Spleen (tissue), 11 donors: ENCODE results near the gene FLAD1. TPM values are rescaled to one million over a fixed set of nuclear protein-coding genes. Genes with fewer than 3 reads are reported as not detected.
A peak's percentile ranks its signal among the peaks of the same experiment; 100 is the strongest.

Experiments used
- DNase-seq: peaks from one replicate; pipeline ENCODE4 v3.0.0-alpha.2; 2020
- H3K27ac ChIP-seq, 8 donors: fragments of 200-600 bp; sonication (generic) in 7 of 8; 1 replicate in 4 of 8; 2 replicates in 4 of 8; pipeline versions ENCODE4 v1.5.0 to v1.8.0; 2016 to 2021; ENCODE audit warnings: inconsistent platforms in 4 of 8, mild to moderate bottlenecking in 4 of 8, moderate library complexity in 1 of 8
- H3K27me3 ChIP-seq, 7 donors: fragments of 200-600 bp; sonication (generic) in 6 of 7; replicated peaks in 1 of 7; 1 replicate in 4 of 7; 2 replicates in 3 of 7; pipeline versions ENCODE4 v1.5.0 to v1.8.0; 2016 to 2021; ENCODE audit warnings: inconsistent platforms in 3 of 7, mild to moderate bottlenecking in 1 of 7
- H3K36me3 ChIP-seq, 6 donors: fragments of 200-600 bp; sonication (generic) in 5 of 6; 1 replicate in 4 of 6; 2 replicates in 2 of 6; pipeline versions ENCODE4 v1.5.0 to v1.8.0; 2016 to 2021; ENCODE audit warnings: inconsistent platforms in 2 of 6
- H3K4me1 ChIP-seq, 6 donors: fragments of 200-600 bp; sonication (generic) in 5 of 6; 1 replicate in 3 of 6; 2 replicates in 3 of 6; pipeline versions ENCODE4 v1.5.0 to v1.8.0; 2016 to 2021; ENCODE audit warnings: inconsistent platforms in 3 of 6
- H3K4me3 ChIP-seq, 8 donors: fragments of 200-600 bp; sonication (generic) in 7 of 8; 1 replicate in 4 of 8; 2 replicates in 4 of 8; pipeline versions ENCODE4 v1.5.0 to v1.8.0; 2016 to 2021; ENCODE audit warnings: inconsistent platforms in 4 of 8, mild to moderate bottlenecking in 4 of 8, moderate library complexity in 2 of 8
- H3K9me3 ChIP-seq, 8 donors: fragments of 200-600 bp; sonication (generic) in 7 of 8; 1 replicate in 4 of 8; 2 replicates in 4 of 8; pipeline versions ENCODE4 v1.5.0 to v1.8.0; 2016 to 2021; ENCODE audit warnings: inconsistent platforms in 4 of 8
- POLR2A ChIP-seq, 3 donors: fragments of 450-650 bp; IDR thresholded peaks; one replicate each; pipeline ENCODE4 v1.5.1; 2017; ENCODE audit warnings: antibody characterized with exemption in 3 of 3, mild to moderate bottlenecking in 1 of 3
- POLR2AphosphoS5 ChIP-seq, 3 donors: sonication (generic); formaldehyde crosslinking; IDR thresholded peaks; one replicate each; pipeline ENCODE4 v1.5.1; 2017; ENCODE audit warnings: antibody characterized with exemption in 3 of 3
- WGBS, 5 donors: extraction: QIAGEN DNeasy Blood & Tissue Kit in 3 of 5; methylation state at CpG; one replicate each; pipeline versions ENCODE4 v1.1.5 to v1.1.7; 2013 to 2018; 5-methylcytosine and 5-hydroxymethylcytosine counted together
- intact Hi-C: fragments of 100-400 bp; cut with DNase I; formaldehyde crosslinking; loops from one replicate; pipeline ENCODE4 v1.15.0; 2023; ENCODE audit warnings: low total_unique reads
- polyA plus RNA-seq, 3 donors: library from polyadenylated mRNA; stranded (reverse); fragments of 200-250 nt; gene quantifications; one replicate each; pipeline ENCODE4 v1.2.1, GENCODE V29; 2013
- total RNA-seq, 7 donors: library from RNA; depleted of rRNA in 3 of 7; stranded (reverse); fragments of >200 nt in 3 of 7; fragmentation: NEBNext Ultra II Directional in 4 of 7; extraction: Animal tissue kit (Norgen Biotek cat#: 25700) in 4 of 7; gene quantifications; one replicate each; pipeline versions ENCODE4 v1.1.0 to v1.2.1, GENCODE V29; 2016 to 2021
- TF ChIP-seq, protein P1 (sequence below), 11 experiments: fragments of 200-600 bp in 7 of 11; fragments of 450-650 bp in 4 of 11; sonication (generic) in 4 of 11; IDR thresholded peaks in 8 of 11; conservative IDR thresholded peaks in 3 of 11; 1 replicate in 7 of 11; 2 replicates in 4 of 11; pipeline versions ENCODE4 v1.4.0 to v1.8.0; 2016 to 2021; ENCODE audit warnings: antibody characterized with exemption in 11 of 11, inconsistent platforms in 4 of 11, mild to moderate bottlenecking in 1 of 11
- donor health status: healthy with polysubstance abuse.
- donor health status: DM: no; HTN: no; CAD: no; lungs with moderate emphysema.
- donor health status: DM: no; HTN: no; CAD: no.
- donor health status: Bipolar disorder and iron deficiency.
- donor health status: healthy.
- donor health status: DM: no; HTN: no; CAD: no.
- donor health status: DM: yes; HTN: yes; CAD: no.

FLAD1 gene
- total and polyA plus RNA-seq, 10 donors = 27.1 to 43.4 (median 31.6) TPM

GRCh38 chr1:155018617-155019348 lies 35.6 kb downstream of the FLAD1 start:
- H3K27me3 ChIP-seq = no peaks in the 10 kb centered on the region
- TF ChIP-seq POLR2AphosphoS5 (IDR thresholded peaks at IDR 0.05) = no peak
- TF ChIP-seq POLR2A (IDR thresholded peaks at IDR 0.05) = no peak
- TF ChIP-seq, protein P1, sequence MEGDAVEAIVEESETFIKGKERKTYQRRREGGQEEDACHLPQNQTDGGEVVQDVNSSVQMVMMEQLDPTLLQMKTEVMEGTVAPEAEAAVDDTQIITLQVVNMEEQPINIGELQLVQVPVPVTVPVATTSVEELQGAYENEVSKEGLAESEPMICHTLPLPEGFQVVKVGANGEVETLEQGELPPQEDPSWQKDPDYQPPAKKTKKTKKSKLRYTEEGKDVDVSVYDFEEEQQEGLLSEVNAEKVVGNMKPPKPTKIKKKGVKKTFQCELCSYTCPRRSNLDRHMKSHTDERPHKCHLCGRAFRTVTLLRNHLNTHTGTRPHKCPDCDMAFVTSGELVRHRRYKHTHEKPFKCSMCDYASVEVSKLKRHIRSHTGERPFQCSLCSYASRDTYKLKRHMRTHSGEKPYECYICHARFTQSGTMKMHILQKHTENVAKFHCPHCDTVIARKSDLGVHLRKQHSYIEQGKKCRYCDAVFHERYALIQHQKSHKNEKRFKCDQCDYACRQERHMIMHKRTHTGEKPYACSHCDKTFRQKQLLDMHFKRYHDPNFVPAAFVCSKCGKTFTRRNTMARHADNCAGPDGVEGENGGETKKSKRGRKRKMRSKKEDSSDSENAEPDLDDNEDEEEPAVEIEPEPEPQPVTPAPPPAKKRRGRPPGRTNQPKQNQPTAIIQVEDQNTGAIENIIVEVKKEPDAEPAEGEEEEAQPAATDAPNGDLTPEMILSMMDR (IDR thresholded peaks at IDR 0.05 in 8 of 11, conservative IDR thresholded peaks at IDR 0.05 in 3 of 11) = no peak
- intact Hi-C loops = no loop called here
- peaks cover 0 to 32% (median 19%) of the 10 kb centered on the region in 6 donors for H3K36me3 ChIP-seq
- DNase-seq = no peak
- peak overlapping the region in 3 of 8 donors; percentile 88 to 99 (median 95) for H3K27ac ChIP-seq
- no peak overlapping the region for H3K4me3 ChIP-seq
- H3K9me3 ChIP-seq = no peaks in the 10 kb centered on the region
- peaks cover 25 to 69% (median 58%) of the 10 kb centered on the region in 6 donors for H3K4me1 ChIP-seq
- 78 to 86% (median 84%) methylated on average over 8 of the region's 8 CpGs for WGBS, 5 donors

- no peak overlapping the region for H3K4me3 ChIP-seq
- H3K27ac ChIP-seq = peak overlapping the region in 2 of 8 donors; percentile 11 to 99
- intact Hi-C loops = no loop called here
- no peak for DNase-seq
- H3K36me3 ChIP-seq = peaks cover 0 to 24% (median 14%) of the 10 kb centered on the region in 6 donors
- TF ChIP-seq, protein P1 (IDR thresholded peaks at IDR 0.05 in 8 of 11, conservative IDR thresholded peaks at IDR 0.05 in 3 of 11) = no peak
- TF ChIP-seq POLR2AphosphoS5 (IDR thresholded peaks at IDR 0.05) (no peak), POLR2A (IDR thresholded peaks at IDR 0.05) (no peak)
- 76 to 83% (median 77%) methylated on average over 11 of the region's 11 CpGs for WGBS, 5 donors
- H3K27me3 ChIP-seq = no peaks in the 10 kb centered on the region
- H3K9me3 ChIP-seq = no peaks in the 10 kb centered on the region
- H3K4me1 ChIP-seq = peaks cover 22 to 61% (median 50%) of the 10 kb centered on the region in 6 donors
Measured at GRCh38 chr1:155019377-155020245, 36.5 kb downstream of the FLAD1 start.

GRCh38 chr1:155022136-155022926 lies 39.2 kb downstream of the FLAD1 start:
- 77 to 90% (median 86%) methylated on average over 8 of the region's 8 CpGs for WGBS, 5 donors

More at GRCh38 chr1:155022136-155022926, 39.2 kb downstream of the FLAD1 start:
- Histone ChIP-seq H3K9me3 (no peaks in the 10 kb centered on the region), H3K36me3 (no peaks in the 10 kb centered on the region), H3K27ac (no peak overlapping the region), H3K4me1 (peaks cover 9 to 33% (median 22%) of the 10 kb centered on the region in 6 donors), H3K27me3 (no peaks in the 10 kb centered on the region), H3K4me3 (no peak overlapping the region)
- TF ChIP-seq, protein P1 (IDR thresholded peaks at IDR 0.05 in 8 of 11, conservative IDR thresholded peaks at IDR 0.05 in 3 of 11) = no peak
- TF ChIP-seq POLR2AphosphoS5 (IDR thresholded peaks at IDR 0.05) (no peak), POLR2A (IDR thresholded peaks at IDR 0.05) (no peak)
- no peak for DNase-seq
- intact Hi-C loops = no loop called here
